HepG2 (cell line): ENCODE measurements around the gene KIAA0040. TPM values are rescaled to one million over a fixed set of nuclear protein-coding genes. Genes with fewer than 3 reads are reported as not detected.

Source experiments
- ATAC-seq: fragments of 200-7000 bp; cut with Tn5 transposase; 3 replicates; pipeline ENCODE4 v1.9.1; 2020; ENCODE audit warnings: mild to moderate bottlenecking, moderate library complexity
- BruUV-seq: library from RNA; stranded (reverse); fragments of 400-500 nt; replicated peaks from 2 replicates; lab custom pipeline; 2021; lab: Mats Ljungman, UMichigan
- CTCF ChIA-PET: fragments of 300-600 bp; formaldehyde crosslinking; extraction: SDS; loops from one replicate; lab custom pipeline; 2021; ENCODE audit warnings: low total read pairs, inconsistent platforms, low intra/inter-chr PET ratio; lab: Yijun Ruan, JAX
- POLR2A ChIA-PET: fragments of 350-600 bp; sonication (Branson Sonifier 250); formaldehyde crosslinking; loops from one replicate; lab custom pipeline; 2020; ENCODE audit warnings: antibody characterized with exemption, inconsistent platforms; lab: Yijun Ruan, JAX
- DNase-seq: peaks from one replicate; pipeline ENCODE4 v3.0.0-alpha.2; 2015; ENCODE audit warnings: low spot score
- FAIRE-seq: peaks from 3 replicates; lab custom pipeline; 2011; peaks lifted over from hg19 to GRCh38; lab: Jason Lieb, UNC
- H2AFZ ChIP-seq: one replicate; pipeline ENCODE4 v1.6.1; 2011; ENCODE audit warnings: low read length, inconsistent platforms
- H3K27ac ChIP-seq: fragments of 300-600 bp; 3 replicates; pipeline ENCODE4 v1.8.0; 2011; ENCODE audit warnings: mixed run types, mild to moderate bottlenecking, mixed read lengths, low read length, inconsistent platforms; ENCODE audit not compliant: insufficient read depth; ENCODE audit errors: extremely low read length
- H3K27me3 ChIP-seq, 2 experiments: fragments of 200-600 bp in 1 of 2; 2 replicates in 1 of 2; 3 replicates in 1 of 2; pipeline versions ENCODE4 v1.6.0 to v1.8.0; 2011; ENCODE audit warnings: low read length in 2 of 2, mild to moderate bottlenecking in 2 of 2, moderate library complexity in 2 of 2, inconsistent platforms in 1 of 2; ENCODE audit not compliant: insufficient read depth in 2 of 2, control insufficient read depth in 1 of 2
- H3K36me3 ChIP-seq, 2 experiments: fragments of 200-600 bp in 1 of 2; replicated peaks in 1 of 2; 2 replicates in 1 of 2; 3 replicates in 1 of 2; pipeline versions ENCODE4 v1.5.1 to v1.8.0; 2011; ENCODE audit warnings: low read length in 2 of 2, inconsistent platforms in 1 of 2; ENCODE audit not compliant: insufficient read depth in 2 of 2, control insufficient read depth in 1 of 2
- H3K4me1 ChIP-seq: 2 replicates; pipeline ENCODE4 v1.5.1; 2012; ENCODE audit warnings: low read length, inconsistent platforms; ENCODE audit not compliant: insufficient read depth
- H3K4me2 ChIP-seq: 2 replicates; pipeline ENCODE4 v1.6.0; 2011; ENCODE audit warnings: low read depth, low read length, inconsistent platforms
- H3K4me3 ChIP-seq, 3 experiments: fragments of 200-600 bp in 1 of 3; sonication (generic), shearing (Covaris generic) in 1 of 3; replicated peaks in 1 of 3; 2 replicates each; pipeline ENCODE4 v1.5.1; 2011 to 2016; ENCODE audit warnings: low read length in 3 of 3, inconsistent platforms in 2 of 3, low read depth in 2 of 3, mild to moderate bottlenecking in 2 of 3, control low read depth in 1 of 3, mixed read lengths in 1 of 3; ENCODE audit not compliant: insufficient read depth in 1 of 3
- H3K79me2 ChIP-seq: one replicate; pipeline ENCODE4 v1.6.1; 2011; ENCODE audit warnings: low read length, inconsistent platforms; ENCODE audit not compliant: insufficient read depth
- H3K9ac ChIP-seq: 2 replicates; pipeline ENCODE4 v1.6.0; 2011; ENCODE audit warnings: mild to moderate bottlenecking, low read depth, low read length, inconsistent platforms; ENCODE audit not compliant: insufficient read depth
- H3K9me3 ChIP-seq: 2 replicates; pipeline ENCODE4 v1.5.1; 2012; ENCODE audit warnings: mild to moderate bottlenecking, low read length
- H4K20me1 ChIP-seq: 2 replicates; pipeline ENCODE4 v1.6.0; 2011; ENCODE audit warnings: inconsistent platforms, mild to moderate bottlenecking, low read length, moderate library complexity; ENCODE audit not compliant: insufficient read depth
- CREB1 ChIP-seq, 2 experiments: fragments of 450-650 bp in 1 of 2; IDR thresholded peaks; 2 replicates each; pipeline ENCODE4 v1.6.1; 2016 to 2017; ENCODE audit warnings: control low read depth in 1 of 2, mild to moderate bottlenecking in 1 of 2, missing compliant biosample characterization in 1 of 2, missing genetic modification characterization in 1 of 2
- ISX ChIP-seq: sonication (generic); formaldehyde crosslinking; conservative IDR thresholded peaks from 2 replicates; pipeline ENCODE4 v1.5.0; 2020; ENCODE audit warnings: missing genetic modification reagents
- KDM1A ChIP-seq: IDR thresholded peaks from 2 replicates; pipeline ENCODE4 v1.6.1; 2016; ENCODE audit warnings: missing compliant biosample characterization
- NR1H2 ChIP-seq: sonication (generic); formaldehyde crosslinking; IDR thresholded peaks from 2 replicates; pipeline ENCODE4 v1.8.1; 2022; ENCODE audit warnings: low read depth, missing genetic modification reagents, borderline replicate concordance
- PITX1 ChIP-seq: sonication (generic); formaldehyde crosslinking; IDR thresholded peaks from 2 replicates; pipeline ENCODE4 v1.5.1; 2020; ENCODE audit warnings: mild to moderate bottlenecking, missing genetic modification reagents
- TARDBP ChIP-seq: sonication (generic); formaldehyde crosslinking; IDR thresholded peaks from 2 replicates; pipeline ENCODE4 v1.8.0; 2022; ENCODE audit warnings: mild to moderate bottlenecking, missing genetic modification reagents
- ZNF850 ChIP-seq: sonication (generic); formaldehyde crosslinking; conservative IDR thresholded peaks from 2 replicates; pipeline ENCODE4 v1.9.0; 2021; ENCODE audit warnings: mild to moderate bottlenecking, missing genetic modification reagents
- WGBS: methylation state at CpG from one replicate; pipeline ENCODE4 v1.1.6; 2017; ENCODE audit warnings: low lambda C conversion rate; 5-methylcytosine and 5-hydroxymethylcytosine counted together
- in situ Hi-C: cut with HindIII; loops from 2 replicates; pipeline ENCODE4 v1.10.0; 2017; ENCODE audit warnings: low pct_unique_long_range_greater_than_20kb; ENCODE audit not compliant: extremely low pct_ligation_motif_present
- intact Hi-C: fragments of 100-400 bp; cut with micrococcal nuclease; formaldehyde crosslinking; loops from one replicate; pipeline ENCODE4 v1.10.0; 2022; ENCODE audit not compliant: unreplicated experiment
- polyA plus RNA-seq, 8 experiments: library from polyadenylated mRNA; depleted of rRNA in 3 of 8; stranded (reverse) in 7 of 8; unstranded in 1 of 8; fragments of >200 nt; fragmentation: Illumina TruSeq in 4 of 8; extraction: Trizol in 4 of 8; gene quantifications; 2 replicates each; pipeline versions ENCODE4 v1.2.1 to v1.2.3, GENCODE V29; 2011 to 2016; ENCODE audit warnings: low read depth in 4 of 8, missing spikeins in 1 of 8, mixed read lengths in 1 of 8; ENCODE audit not compliant: insufficient read depth in 1 of 8
- total RNA-seq, 5 experiments: library from RNA; depleted of rRNA; stranded (reverse); fragments of >200 nt; fragmentation: Illumina TruSeq; extraction: Trizol; gene quantifications; 2 replicates each; pipeline ENCODE4 v1.2.3, GENCODE V29; 2016; ENCODE audit warnings: low read depth in 1 of 5
- TF ChIP-seq, protein P1 (sequence below): IDR thresholded peaks from 2 replicates; pipeline ENCODE4 v1.6.1; 2012; ENCODE audit warnings: low read length, improper control_type of control experiment
- TF ChIP-seq, protein P2 (sequence below): sonication (generic); formaldehyde crosslinking; IDR thresholded peaks from 2 replicates; pipeline ENCODE4 v1.5.1; 2020; ENCODE audit warnings: missing genetic modification reagents, mild to moderate bottlenecking, borderline replicate concordance
- TF ChIP-seq, protein P3 (sequence below): sonication (generic); formaldehyde crosslinking; IDR thresholded peaks from 2 replicates; pipeline ENCODE4 v1.4.0; 2020; ENCODE audit warnings: mild to moderate bottlenecking, missing genetic modification reagents
- TF ChIP-seq, protein P4 (sequence below): sonication (generic); formaldehyde crosslinking; IDR thresholded peaks from 2 replicates; pipeline ENCODE4; 2020; ENCODE audit warnings: missing genetic modification reagents, mild to moderate bottlenecking, borderline replicate concordance
- TF ChIP-seq, protein P5 (sequence below): sonication (generic); formaldehyde crosslinking; conservative IDR thresholded peaks from 2 replicates; pipeline ENCODE4 v1.4.0; 2020; ENCODE audit warnings: missing genetic modification reagents

The KIAA0040 gene
- total and polyA plus RNA-seq, 2 of the 13 experiments (the other 11 are each of a cell fraction or from before 2014, with no cell fraction given), result 0.24 to 0.26 TPM

DNA sequence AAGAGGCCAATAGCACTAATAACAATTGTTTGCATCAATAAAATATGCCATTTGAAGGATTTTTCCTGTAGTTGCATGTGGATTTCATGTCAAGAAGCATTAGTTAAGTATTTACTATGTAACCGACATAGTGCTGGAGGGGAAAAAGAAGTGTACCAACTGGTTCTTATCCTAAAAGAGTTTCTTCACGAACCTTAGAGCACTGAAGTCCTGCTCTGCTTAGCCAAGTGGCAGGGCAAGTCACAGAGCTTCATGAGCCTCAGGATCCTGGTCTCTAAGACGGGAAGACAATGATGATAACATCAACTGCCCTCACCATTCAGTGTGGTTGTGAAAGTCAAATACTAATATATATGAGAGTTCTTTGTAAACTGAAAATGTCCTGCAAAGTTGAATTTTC lies 14.1 kb downstream of the KIAA0040 start:
- Histone ChIP-seq H3K27me3 (no peaks in the 10 kb centered on the region), H3K9ac (no peak overlapping the region), H3K4me2 (no peak overlapping the region), H2AFZ (no peak overlapping the region), H3K36me3 (no peaks in the 10 kb centered on the region), H3K4me1 (no peaks in the 10 kb centered on the region), H3K4me3 (no peak overlapping the region), H3K79me2 (no peaks in the 10 kb centered on the region), H3K9me3 (no peaks in the 10 kb centered on the region), H3K27ac (no peak overlapping the region), H4K20me1 (no peaks in the 10 kb centered on the region)
- intact Hi-C loops, result no loop called here
- FAIRE-seq, result no peak
- no peak for DNase-seq
- no peak for ATAC-seq
- WGBS, result 33% methylated on average over 3 of the region's 3 CpGs
- POLR2A ChIA-PET, result no interaction called here
- in situ Hi-C loops, result no loop called here
- CTCF ChIA-PET, result no interaction called here
- no TSS peak for BruUV-seq
- TF ChIP-seq, protein P1, sequence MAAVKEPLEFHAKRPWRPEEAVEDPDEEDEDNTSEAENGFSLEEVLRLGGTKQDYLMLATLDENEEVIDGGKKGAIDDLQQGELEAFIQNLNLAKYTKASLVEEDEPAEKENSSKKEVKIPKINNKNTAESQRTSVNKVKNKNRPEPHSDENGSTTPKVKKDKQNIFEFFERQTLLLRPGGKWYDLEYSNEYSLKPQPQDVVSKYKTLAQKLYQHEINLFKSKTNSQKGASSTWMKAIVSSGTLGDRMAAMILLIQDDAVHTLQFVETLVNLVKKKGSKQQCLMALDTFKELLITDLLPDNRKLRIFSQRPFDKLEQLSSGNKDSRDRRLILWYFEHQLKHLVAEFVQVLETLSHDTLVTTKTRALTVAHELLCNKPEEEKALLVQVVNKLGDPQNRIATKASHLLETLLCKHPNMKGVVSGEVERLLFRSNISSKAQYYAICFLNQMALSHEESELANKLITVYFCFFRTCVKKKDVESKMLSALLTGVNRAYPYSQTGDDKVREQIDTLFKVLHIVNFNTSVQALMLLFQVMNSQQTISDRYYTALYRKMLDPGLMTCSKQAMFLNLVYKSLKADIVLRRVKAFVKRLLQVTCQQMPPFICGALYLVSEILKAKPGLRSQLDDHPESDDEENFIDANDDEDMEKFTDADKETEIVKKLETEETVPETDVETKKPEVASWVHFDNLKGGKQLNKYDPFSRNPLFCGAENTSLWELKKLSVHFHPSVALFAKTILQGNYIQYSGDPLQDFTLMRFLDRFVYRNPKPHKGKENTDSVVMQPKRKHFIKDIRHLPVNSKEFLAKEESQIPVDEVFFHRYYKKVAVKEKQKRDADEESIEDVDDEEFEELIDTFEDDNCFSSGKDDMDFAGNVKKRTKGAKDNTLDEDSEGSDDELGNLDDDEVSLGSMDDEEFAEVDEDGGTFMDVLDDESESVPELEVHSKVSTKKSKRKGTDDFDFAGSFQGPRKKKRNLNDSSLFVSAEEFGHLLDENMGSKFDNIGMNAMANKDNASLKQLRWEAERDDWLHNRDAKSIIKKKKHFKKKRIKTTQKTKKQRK, result no peak
- TF ChIP-seq, protein P2, sequence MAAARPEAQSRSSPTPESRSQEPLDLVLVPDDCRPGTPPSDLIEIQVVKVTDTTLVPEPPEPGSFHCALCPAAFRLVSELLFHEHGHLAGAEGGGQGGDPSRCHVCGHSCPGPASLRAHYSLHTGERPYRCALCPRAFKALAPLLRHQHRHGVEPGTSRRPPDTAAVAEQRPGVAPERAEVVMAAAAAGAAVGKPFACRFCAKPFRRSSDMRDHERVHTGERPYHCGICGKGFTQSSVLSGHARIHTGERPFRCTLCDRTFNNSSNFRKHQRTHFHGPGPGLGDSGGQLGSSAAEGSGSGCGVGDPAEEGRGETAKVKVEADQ, result no peak
- no peak for TF ChIP-seq KDM1A (CRISPR knock-in tag)
- TF ChIP-seq PITX1 (CRISPR knock-in tag), result no peak
- TF ChIP-seq NR1H2 (CRISPR knock-in tag), result no peak
- TF ChIP-seq, protein P3, sequence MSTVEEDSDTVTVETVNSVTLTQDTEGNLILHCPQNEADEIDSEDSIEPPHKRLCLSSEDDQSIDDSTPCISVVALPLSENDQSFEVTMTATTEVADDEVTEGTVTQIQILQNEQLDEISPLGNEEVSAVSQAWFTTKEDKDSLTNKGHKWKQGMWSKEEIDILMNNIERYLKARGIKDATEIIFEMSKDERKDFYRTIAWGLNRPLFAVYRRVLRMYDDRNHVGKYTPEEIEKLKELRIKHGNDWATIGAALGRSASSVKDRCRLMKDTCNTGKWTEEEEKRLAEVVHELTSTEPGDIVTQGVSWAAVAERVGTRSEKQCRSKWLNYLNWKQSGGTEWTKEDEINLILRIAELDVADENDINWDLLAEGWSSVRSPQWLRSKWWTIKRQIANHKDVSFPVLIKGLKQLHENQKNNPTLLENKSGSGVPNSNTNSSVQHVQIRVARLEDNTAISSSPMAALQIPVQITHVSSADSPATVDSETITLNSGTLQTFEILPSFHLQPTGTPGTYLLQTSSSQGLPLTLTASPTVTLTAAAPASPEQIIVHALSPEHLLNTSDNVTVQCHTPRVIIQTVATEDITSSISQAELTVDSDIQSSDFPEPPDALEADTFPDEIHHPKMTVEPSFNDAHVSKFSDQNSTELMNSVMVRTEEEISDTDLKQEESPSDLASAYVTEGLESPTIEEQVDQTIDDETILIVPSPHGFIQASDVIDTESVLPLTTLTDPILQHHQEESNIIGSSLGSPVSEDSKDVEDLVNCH (CRISPR knock-in tag), result no peak
- no peak for TF ChIP-seq CREB1 (IDR thresholded peaks at IDR 0.05)
- TF ChIP-seq CREB1 (CRISPR knock-in tag; IDR thresholded peaks at IDR 0.05), result no peak
- TF ChIP-seq ZNF850 (CRISPR knock-in tag), result no peak
- no peak for TF ChIP-seq TARDBP (CRISPR knock-in tag)
- TF ChIP-seq, protein P4, sequence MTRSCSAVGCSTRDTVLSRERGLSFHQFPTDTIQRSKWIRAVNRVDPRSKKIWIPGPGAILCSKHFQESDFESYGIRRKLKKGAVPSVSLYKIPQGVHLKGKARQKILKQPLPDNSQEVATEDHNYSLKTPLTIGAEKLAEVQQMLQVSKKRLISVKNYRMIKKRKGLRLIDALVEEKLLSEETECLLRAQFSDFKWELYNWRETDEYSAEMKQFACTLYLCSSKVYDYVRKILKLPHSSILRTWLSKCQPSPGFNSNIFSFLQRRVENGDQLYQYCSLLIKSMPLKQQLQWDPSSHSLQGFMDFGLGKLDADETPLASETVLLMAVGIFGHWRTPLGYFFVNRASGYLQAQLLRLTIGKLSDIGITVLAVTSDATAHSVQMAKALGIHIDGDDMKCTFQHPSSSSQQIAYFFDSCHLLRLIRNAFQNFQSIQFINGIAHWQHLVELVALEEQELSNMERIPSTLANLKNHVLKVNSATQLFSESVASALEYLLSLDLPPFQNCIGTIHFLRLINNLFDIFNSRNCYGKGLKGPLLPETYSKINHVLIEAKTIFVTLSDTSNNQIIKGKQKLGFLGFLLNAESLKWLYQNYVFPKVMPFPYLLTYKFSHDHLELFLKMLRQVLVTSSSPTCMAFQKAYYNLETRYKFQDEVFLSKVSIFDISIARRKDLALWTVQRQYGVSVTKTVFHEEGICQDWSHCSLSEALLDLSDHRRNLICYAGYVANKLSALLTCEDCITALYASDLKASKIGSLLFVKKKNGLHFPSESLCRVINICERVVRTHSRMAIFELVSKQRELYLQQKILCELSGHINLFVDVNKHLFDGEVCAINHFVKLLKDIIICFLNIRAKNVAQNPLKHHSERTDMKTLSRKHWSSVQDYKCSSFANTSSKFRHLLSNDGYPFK (CRISPR knock-in tag), result no peak
- TF ChIP-seq, protein P5, sequence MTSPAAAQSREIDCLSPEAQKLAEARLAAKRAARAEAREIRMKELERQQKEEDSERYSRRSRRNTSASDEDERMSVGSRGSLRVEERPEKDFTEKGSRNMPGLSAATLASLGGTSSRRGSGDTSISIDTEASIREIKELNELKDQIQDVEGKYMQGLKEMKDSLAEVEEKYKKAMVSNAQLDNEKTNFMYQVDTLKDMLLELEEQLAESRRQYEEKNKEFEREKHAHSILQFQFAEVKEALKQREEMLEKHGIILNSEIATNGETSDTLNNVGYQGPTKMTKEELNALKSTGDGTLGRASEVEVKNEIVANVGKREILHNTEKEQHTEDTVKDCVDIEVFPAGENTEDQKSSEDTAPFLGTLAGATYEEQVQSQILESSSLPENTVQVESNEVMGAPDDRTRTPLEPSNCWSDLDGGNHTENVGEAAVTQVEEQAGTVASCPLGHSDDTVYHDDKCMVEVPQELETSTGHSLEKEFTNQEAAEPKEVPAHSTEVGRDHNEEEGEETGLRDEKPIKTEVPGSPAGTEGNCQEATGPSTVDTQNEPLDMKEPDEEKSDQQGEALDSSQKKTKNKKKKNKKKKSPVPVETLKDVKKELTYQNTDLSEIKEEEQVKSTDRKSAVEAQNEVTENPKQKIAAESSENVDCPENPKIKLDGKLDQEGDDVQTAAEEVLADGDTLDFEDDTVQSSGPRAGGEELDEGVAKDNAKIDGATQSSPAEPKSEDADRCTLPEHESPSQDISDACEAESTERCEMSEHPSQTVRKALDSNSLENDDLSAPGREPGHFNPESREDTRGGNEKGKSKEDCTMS, result no peak
- TF ChIP-seq ISX (CRISPR knock-in tag), result no peak
